Neural crest cell (in vitro differentiated cells): ENCODE data around the gene GOLGA6D. TPM values are rescaled to one million over a fixed set of nuclear protein-coding genes. Genes with fewer than 3 reads are reported as not detected.
A peak's percentile ranks its signal among the peaks of the same experiment; 100 is the strongest.
"Not testable (repeated sequence)": the region's sequence is repeated elsewhere in the genome, so short reads cannot be mapped to it uniquely, and the experiment has no call there.

Source experiments
- DNase-seq: peaks from one replicate; pipeline ENCODE4 v3.0.0; 2021; ENCODE audit warnings: low read depth, mixed read lengths, low spot score
- H3K27ac Mint-ChIP-seq: one replicate; pipeline ENCODE4 v1.8.0; 2021; ENCODE audit warnings: mild to moderate bottlenecking, mixed read lengths; ENCODE audit not compliant: unreplicated experiment
- H3K27me3 Mint-ChIP-seq: 2 replicates; pipeline ENCODE4 v1.8.0; 2021; ENCODE audit warnings: low read depth, mild to moderate bottlenecking, mixed read lengths
- H3K36me3 Mint-ChIP-seq: 2 replicates; pipeline ENCODE4 v1.8.0; 2021; ENCODE audit warnings: low read depth, mild to moderate bottlenecking, mixed read lengths
- H3K4me1 Mint-ChIP-seq: 2 replicates; pipeline ENCODE4 v1.8.0; 2021; ENCODE audit warnings: mixed read lengths
- H3K4me3 Mint-ChIP-seq: one replicate; pipeline ENCODE4 v1.8.0; 2021; ENCODE audit warnings: mild to moderate bottlenecking, mixed read lengths
- H3K9me3 Mint-ChIP-seq: 2 replicates; pipeline ENCODE4 v1.8.0; 2021; ENCODE audit warnings: mixed read lengths
- total RNA-seq: library from RNA; stranded (reverse); gene quantifications from 2 replicates; pipeline ENCODE4 v1.2.1, GENCODE V29; 2021
- TF ChIP-seq, protein P1 (sequence below): fragments of 200-600 bp; sonication (generic); conservative IDR thresholded peaks from 2 replicates; pipeline ENCODE4 v1.5.0; 2021; ENCODE audit warnings: antibody characterized with exemption, mild to moderate bottlenecking

The GOLGA6D gene
- total RNA-seq, 1 donor from 2014 or later: not detected

DNA sequence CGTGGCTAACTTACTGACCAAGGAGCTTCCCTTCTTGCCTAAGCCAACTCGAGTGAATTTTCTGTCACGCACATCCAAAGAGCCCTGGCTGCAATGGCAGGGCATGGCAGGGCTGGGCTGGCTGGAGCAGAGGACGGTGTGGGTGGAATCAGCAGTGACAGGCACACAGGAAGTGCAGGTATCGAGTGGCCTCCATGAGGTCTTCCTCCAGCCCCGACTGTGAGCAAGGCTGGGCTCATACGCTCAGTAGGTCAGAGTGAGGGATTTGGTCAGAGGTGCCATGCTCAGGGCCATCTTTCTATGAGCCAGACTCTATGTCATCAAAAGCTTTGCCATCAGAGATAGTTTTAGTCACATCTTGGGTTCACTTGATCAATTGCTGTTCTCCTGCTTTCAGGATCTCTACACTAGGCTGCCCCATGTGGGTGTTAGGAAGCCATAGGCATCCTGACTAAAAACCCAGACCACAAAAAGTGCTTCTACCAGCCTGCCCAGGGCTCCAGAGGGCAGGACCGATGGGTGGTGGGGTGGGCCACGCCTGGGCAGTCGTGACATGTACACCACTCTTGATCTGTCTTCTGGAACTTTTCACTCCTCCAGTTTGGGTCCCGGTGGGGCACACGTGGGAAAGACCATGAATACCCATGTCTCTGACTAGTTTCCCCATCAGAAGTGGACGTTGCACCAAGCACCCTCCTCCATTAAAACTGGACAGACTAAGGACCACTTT, 30.6 kb downstream of the GOLGA6D start:
- H3K36me3 Mint-ChIP-seq: no peaks in the 10 kb centered on the region
- H3K27me3 Mint-ChIP-seq: peaks cover 27% of the 10 kb centered on the region
- H3K4me1 Mint-ChIP-seq: no peaks in the 10 kb centered on the region
- TF ChIP-seq, protein P1, sequence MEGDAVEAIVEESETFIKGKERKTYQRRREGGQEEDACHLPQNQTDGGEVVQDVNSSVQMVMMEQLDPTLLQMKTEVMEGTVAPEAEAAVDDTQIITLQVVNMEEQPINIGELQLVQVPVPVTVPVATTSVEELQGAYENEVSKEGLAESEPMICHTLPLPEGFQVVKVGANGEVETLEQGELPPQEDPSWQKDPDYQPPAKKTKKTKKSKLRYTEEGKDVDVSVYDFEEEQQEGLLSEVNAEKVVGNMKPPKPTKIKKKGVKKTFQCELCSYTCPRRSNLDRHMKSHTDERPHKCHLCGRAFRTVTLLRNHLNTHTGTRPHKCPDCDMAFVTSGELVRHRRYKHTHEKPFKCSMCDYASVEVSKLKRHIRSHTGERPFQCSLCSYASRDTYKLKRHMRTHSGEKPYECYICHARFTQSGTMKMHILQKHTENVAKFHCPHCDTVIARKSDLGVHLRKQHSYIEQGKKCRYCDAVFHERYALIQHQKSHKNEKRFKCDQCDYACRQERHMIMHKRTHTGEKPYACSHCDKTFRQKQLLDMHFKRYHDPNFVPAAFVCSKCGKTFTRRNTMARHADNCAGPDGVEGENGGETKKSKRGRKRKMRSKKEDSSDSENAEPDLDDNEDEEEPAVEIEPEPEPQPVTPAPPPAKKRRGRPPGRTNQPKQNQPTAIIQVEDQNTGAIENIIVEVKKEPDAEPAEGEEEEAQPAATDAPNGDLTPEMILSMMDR: no peak
- H3K9me3 Mint-ChIP-seq: no peaks in the 10 kb centered on the region
- peak overlapping the region; percentile 24 for H3K27ac Mint-ChIP-seq
- H3K4me3 Mint-ChIP-seq: no peak overlapping the region
- no peak for DNase-seq

DNA sequence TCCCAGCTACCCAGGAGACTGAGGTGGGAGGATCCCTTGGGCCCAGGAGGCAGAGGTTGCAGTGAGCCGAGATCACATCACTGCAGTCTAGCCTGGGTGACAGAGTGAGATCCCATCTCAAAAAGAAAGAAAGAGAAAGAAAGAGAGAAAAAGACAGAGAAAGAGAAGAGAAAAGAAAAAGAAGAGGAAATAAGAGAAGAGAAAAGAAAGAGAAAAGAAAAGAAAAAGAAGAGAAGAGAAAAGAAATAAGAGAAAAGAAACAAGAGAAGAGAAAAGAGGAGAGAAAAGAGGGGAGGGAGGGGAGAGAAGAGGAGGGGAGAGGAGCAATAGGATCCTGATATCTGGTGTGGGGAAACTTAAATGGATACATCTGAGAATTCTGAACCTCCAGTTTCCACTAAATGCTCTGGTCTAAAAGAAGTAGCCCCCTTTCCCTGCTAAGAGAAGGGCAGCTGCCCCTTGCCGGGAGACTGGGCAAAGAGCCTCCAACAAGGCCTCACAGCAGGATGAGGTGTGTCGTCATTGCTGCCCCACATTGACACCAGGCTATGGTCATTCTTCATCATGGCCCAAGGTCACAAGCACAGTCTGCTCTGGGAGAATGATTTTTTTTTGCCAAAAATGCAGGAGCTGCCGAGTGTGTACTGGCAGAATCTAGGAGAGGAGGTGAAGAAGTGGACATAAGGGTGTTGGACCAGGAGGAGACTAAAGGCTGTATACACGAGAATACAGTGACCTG, 32.1 kb downstream of the GOLGA6D start:
- Mint-ChIP-seq H3K4me1 (no peaks in the 10 kb centered on the region), H3K27ac (no peak overlapping the region), H3K4me3 (no peak overlapping the region), H3K27me3 (peaks cover 18% of the 10 kb centered on the region), H3K9me3 (no peaks in the 10 kb centered on the region), H3K36me3 (no peaks in the 10 kb centered on the region)
- no peak for DNase-seq
- TF ChIP-seq, protein P1: no peak

DNA sequence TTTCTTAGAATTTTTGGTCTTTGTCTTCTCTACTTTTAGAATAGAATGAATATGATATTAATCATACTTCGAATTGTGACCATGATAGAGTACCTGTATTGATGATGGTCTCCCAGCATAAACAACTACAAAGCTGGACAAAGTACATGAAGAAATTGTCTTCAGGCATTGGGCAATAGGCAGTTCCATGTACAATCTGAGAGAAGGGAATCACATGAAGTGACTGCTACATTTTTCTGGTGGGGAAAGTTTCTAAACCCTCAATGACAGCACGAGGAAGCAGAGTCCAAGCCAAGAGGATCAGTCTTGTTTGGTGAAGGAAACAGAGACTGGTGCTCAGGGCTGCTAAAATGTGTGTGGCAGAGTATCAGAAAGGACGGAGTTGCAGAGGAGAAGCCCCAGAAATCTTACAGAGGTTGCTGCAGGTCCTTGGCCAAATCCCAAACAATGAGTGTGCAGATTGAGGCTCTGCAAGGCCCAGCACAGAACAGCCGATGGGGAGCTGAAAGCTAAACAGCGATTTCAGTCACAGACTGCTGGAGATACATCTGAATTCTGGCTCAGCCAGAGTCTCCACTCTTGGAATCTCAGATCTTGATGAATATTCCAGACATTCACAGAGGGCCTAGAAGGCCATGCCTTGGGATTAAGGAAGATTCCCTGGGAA, 36.7 kb downstream of the GOLGA6D start:
- not testable (repeated sequence) for H3K9me3 Mint-ChIP-seq, H3K4me3 Mint-ChIP-seq, H3K27ac Mint-ChIP-seq, DNase-seq, H3K4me1 Mint-ChIP-seq, H3K36me3 Mint-ChIP-seq
- H3K27me3 Mint-ChIP-seq: peaks cover 16% of the 10 kb centered on the region

DNA sequence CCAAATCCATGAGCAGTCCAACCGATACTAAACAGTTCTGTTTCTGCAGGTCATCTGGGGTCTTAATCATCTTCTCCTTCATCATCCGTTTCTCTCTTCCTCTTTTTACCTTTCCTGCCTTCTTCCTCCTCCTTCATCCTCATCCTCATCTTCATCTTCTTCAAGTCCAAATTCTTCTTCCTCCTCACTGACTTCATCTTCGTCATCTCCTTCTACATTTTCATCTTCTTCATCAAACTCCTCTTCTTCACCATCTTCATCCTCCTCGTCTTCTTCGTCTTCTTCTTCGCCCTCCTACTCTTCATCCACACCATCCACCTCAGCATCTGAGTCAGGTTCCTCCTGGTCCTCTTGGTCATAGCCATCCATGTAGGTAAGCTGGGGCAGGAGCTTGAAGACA, 39.1 kb downstream of the GOLGA6D start:
- H3K36me3 Mint-ChIP-seq: no peaks in the 10 kb centered on the region
- H3K9me3 Mint-ChIP-seq: peaks cover 3% of the 10 kb centered on the region

DNA sequence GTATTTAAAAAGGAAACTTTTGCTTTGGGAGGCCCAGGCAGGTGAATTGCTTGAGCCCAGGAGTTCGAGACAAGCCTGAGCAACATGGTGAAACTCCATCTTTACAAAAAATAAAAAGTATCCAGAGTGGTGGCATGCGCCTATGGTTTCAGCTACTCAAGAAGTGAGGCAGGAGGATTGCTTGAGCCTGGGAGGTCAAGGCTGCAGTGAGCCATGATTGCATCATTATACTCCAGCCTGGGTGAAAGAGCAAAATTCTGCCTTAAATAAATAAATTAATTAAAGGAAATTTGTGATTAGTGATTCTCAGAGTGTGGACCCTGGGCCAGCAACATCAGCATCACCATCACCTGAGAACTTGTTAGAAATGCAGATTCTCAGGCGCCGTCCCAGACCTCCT, 43.3 kb downstream of the GOLGA6D start:
- TF ChIP-seq, protein P1: no peak

More for the DNA sequence above, 39.1 kb downstream of the GOLGA6D start:
- TF ChIP-seq, protein P1: no peak
- DNase-seq: no peak
- H3K27ac Mint-ChIP-seq: no peak overlapping the region
- no peak overlapping the region for H3K4me3 Mint-ChIP-seq
- no peaks in the 10 kb centered on the region for H3K4me1 Mint-ChIP-seq
- H3K27me3 Mint-ChIP-seq: peaks cover 14% of the 10 kb centered on the region

More for the DNA sequence above, 43.3 kb downstream of the GOLGA6D start:
- Mint-ChIP-seq H3K36me3 (no peaks in the 10 kb centered on the region), H3K27me3 (peaks cover 6% of the 10 kb centered on the region), H3K4me3 (no peak overlapping the region), H3K9me3 (peaks cover 3% of the 10 kb centered on the region), H3K27ac (no peak overlapping the region), H3K4me1 (no peaks in the 10 kb centered on the region)
- DNase-seq: no peak
